ENCODE results near the gene SERTAD3.
A peak's percentile ranks its signal among the peaks of the same experiment; 100 is the strongest.
"Not testable (repeated sequence)": the region's sequence is repeated elsewhere in the genome, so short reads cannot be mapped to it uniquely, and the experiment has no call there.

SERTAD3 gene

GRCh38 chr19:40424637-40425449 is 19.3 kb downstream of the SERTAD3 start:
- DNase-seq: no peak

- DNase-seq: no peak
Observed at GRCh38 chr19:40423938-40424337, 20.2 kb downstream of the SERTAD3 start.

- DNase-seq: no peak
Observed at GRCh38 chr19:40422748-40423566, 21.2 kb downstream of the SERTAD3 start.

- no peak for DNase-seq
Observed at GRCh38 chr19:40421993-40422747, 22.0 kb downstream of the SERTAD3 start.

- DNase-seq: peak; percentile 71
Observed at GRCh38 chr19:40420766-40421765, 23.1 kb downstream of the SERTAD3 start.

GRCh38 chr19:40420451-40420765 is 23.7 kb downstream of the SERTAD3 start:
- DNase-seq: no peak

GRCh38 chr19:40419780-40420179 is 24.4 kb downstream of the SERTAD3 start:
- DNase-seq: no peak

- no peak for DNase-seq
Observed at GRCh38 chr19:40419066-40419612, 25.0 kb downstream of the SERTAD3 start.

- DNase-seq: no peak
Observed at GRCh38 chr19:40418040-40418439, 26.1 kb downstream of the SERTAD3 start.

- no peak for DNase-seq
Observed at GRCh38 chr19:40417643-40417981, 26.5 kb downstream of the SERTAD3 start.

GRCh38 chr19:40416918-40417642 is 27.1 kb downstream of the SERTAD3 start:
- DNase-seq: no peak

GRCh38 chr19:40415768-40416167 is 28.4 kb downstream of the SERTAD3 start:
- no peak for DNase-seq

GRCh38 chr19:40414542-40415535 is 29.3 kb downstream of the SERTAD3 start:
- DNase-seq: no peak

GRCh38 chr19:40413291-40413845 is 30.8 kb downstream of the SERTAD3 start, which contains the start of gene PRX:
TSS of gene PRX (minus strand) at chr19:40413378. CDS start at chr19:40407932, 5,446 bp downstream.
- no peak for DNase-seq

- no peak for DNase-seq
Observed at GRCh38 chr19:40412866-40413265, 31.3 kb downstream of the SERTAD3 start.

GRCh38 chr19:40411958-40412499 is 32.1 kb downstream of the SERTAD3 start:
- no peak for DNase-seq

- no peak for DNase-seq
Observed at GRCh38 chr19:40411125-40411842, 32.9 kb downstream of the SERTAD3 start.

GRCh38 chr19:40410030-40410389 is 34.1 kb downstream of the SERTAD3 start:
- DNase-seq: no peak

GRCh38 chr19:40408598-40408925 is 35.6 kb downstream of the SERTAD3 start:
- not testable (repeated sequence) for DNase-seq

All from activated naive CD4-positive, alpha-beta T cell treated with anti-CD3 and anti-CD28 coated beads, Interleukin-2, amount 50 U/mL, for 16 hours (primary cell).